IMR-90 (cell line): ENCODE results near the gene FNIP2.

Source experiments
- BHLHE40 ChIP-seq: fragments of 150-350 bp; IDR thresholded peaks from 2 replicates; pipeline ENCODE4 v1.6.1; 2016; ENCODE audit warnings: mild to moderate bottlenecking, low read depth, low read length
- CEBPB ChIP-seq: IDR thresholded peaks from 2 replicates; pipeline ENCODE4 v1.6.1; 2012; ENCODE audit warnings: low read depth, low read length, improper control_type of control experiment
- MAFK ChIP-seq: IDR thresholded peaks from 2 replicates; pipeline ENCODE4 v1.6.1; 2012; ENCODE audit warnings: low read depth, low read length, improper control_type of control experiment
- POLR2A ChIP-seq: IDR thresholded peaks from 2 replicates; pipeline ENCODE4 v1.6.1; 2012; ENCODE audit warnings: mild to moderate bottlenecking, low read depth, low read length
- RAD21 ChIP-seq: IDR thresholded peaks from 2 replicates; pipeline ENCODE4 v1.6.1; 2012; ENCODE audit warnings: low read length, improper control_type of control experiment
- RFX5 ChIP-seq: IDR thresholded peaks from 2 replicates; pipeline ENCODE4 v1.8.0; 2012; ENCODE audit warnings: low read depth, mild to moderate bottlenecking, low read length, moderate library complexity
- SMC3 ChIP-seq: fragments of 150-350 bp; IDR thresholded peaks from 2 replicates; pipeline ENCODE4 v1.6.1; 2016; ENCODE audit warnings: low read depth, mild to moderate bottlenecking, antibody characterized with exemption, low read length, moderate library complexity
- TF ChIP-seq, protein P1 (sequence below): conservative IDR thresholded peaks from 2 replicates; pipeline ENCODE4 v1.5.1; 2012; ENCODE audit warnings: mild to moderate bottlenecking, low read depth, low read length, improper control_type of control experiment
- TF ChIP-seq, protein P2 (sequence below): fragments of 150-350 bp; IDR thresholded peaks from 2 replicates; pipeline ENCODE4 v1.6.1; 2017; ENCODE audit warnings: mild to moderate bottlenecking, antibody characterized with exemption, low read length, low read depth

DNA sequence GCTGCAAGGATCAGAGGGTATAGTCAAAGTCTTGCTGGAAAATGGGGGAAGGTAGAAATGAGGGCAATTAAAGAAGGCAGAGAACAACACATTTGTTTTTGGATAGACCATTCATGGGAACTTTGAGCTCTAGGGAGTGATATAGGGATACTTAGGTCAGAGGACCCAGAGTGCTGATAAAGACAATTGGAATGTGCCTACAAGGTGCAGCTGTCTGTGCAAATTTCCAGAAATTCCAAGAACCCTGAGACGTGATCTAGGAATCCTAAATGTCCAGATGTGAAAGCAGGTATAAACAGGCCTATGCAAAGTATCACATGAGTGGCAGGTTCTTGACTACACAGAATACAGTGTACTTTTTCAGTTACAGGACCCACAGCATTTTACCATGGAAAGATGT is 24.2 kb downstream of the FNIP2 start:
- TF ChIP-seq POLR2A (no peak), RAD21 (no peak), RFX5 (no peak), CEBPB (no peak), SMC3 (no peak), BHLHE40 (no peak), MAFK (no peak)
- TF ChIP-seq, protein P1, sequence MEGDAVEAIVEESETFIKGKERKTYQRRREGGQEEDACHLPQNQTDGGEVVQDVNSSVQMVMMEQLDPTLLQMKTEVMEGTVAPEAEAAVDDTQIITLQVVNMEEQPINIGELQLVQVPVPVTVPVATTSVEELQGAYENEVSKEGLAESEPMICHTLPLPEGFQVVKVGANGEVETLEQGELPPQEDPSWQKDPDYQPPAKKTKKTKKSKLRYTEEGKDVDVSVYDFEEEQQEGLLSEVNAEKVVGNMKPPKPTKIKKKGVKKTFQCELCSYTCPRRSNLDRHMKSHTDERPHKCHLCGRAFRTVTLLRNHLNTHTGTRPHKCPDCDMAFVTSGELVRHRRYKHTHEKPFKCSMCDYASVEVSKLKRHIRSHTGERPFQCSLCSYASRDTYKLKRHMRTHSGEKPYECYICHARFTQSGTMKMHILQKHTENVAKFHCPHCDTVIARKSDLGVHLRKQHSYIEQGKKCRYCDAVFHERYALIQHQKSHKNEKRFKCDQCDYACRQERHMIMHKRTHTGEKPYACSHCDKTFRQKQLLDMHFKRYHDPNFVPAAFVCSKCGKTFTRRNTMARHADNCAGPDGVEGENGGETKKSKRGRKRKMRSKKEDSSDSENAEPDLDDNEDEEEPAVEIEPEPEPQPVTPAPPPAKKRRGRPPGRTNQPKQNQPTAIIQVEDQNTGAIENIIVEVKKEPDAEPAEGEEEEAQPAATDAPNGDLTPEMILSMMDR, result no peak
- TF ChIP-seq, protein P2, sequence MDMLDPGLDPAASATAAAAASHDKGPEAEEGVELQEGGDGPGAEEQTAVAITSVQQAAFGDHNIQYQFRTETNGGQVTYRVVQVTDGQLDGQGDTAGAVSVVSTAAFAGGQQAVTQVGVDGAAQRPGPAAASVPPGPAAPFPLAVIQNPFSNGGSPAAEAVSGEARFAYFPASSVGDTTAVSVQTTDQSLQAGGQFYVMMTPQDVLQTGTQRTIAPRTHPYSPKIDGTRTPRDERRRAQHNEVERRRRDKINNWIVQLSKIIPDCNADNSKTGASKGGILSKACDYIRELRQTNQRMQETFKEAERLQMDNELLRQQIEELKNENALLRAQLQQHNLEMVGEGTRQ, result no peak
